Lower leg skin (tissue), 3 donors: ENCODE measurements around the gene MUL1.

Source experiments
- POLR2A ChIP-seq, 2 donors: fragments of 450-650 bp; IDR thresholded peaks; one replicate each; pipeline ENCODE4 v1.6.1; 2016 to 2017; ENCODE audit warnings: antibody characterized with exemption in 2 of 2, mild to moderate bottlenecking in 1 of 2, moderate library complexity in 1 of 2
- TF ChIP-seq, protein P1 (sequence below), 3 donors: fragments of 450-650 bp; IDR thresholded peaks; one replicate each; pipeline ENCODE4 v1.5.1; 2016; ENCODE audit warnings: antibody characterized with exemption in 3 of 3, mild to moderate bottlenecking in 3 of 3, moderate library complexity in 2 of 3

- TF ChIP-seq, protein P1, sequence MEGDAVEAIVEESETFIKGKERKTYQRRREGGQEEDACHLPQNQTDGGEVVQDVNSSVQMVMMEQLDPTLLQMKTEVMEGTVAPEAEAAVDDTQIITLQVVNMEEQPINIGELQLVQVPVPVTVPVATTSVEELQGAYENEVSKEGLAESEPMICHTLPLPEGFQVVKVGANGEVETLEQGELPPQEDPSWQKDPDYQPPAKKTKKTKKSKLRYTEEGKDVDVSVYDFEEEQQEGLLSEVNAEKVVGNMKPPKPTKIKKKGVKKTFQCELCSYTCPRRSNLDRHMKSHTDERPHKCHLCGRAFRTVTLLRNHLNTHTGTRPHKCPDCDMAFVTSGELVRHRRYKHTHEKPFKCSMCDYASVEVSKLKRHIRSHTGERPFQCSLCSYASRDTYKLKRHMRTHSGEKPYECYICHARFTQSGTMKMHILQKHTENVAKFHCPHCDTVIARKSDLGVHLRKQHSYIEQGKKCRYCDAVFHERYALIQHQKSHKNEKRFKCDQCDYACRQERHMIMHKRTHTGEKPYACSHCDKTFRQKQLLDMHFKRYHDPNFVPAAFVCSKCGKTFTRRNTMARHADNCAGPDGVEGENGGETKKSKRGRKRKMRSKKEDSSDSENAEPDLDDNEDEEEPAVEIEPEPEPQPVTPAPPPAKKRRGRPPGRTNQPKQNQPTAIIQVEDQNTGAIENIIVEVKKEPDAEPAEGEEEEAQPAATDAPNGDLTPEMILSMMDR (IDR thresholded peaks at IDR 0.05) = no peak
- TF ChIP-seq POLR2A (IDR thresholded peaks at IDR 0.05) = no peak
Observed at GRCh38 chr1:20491178-20491577, 16.8 kb downstream of the MUL1 start.
